Body of pancreas (tissue), 4 donors: ENCODE data around the gene DNAH6.

Experiments
- POLR2A ChIP-seq, 3 donors: fragments of 450-650 bp; IDR thresholded peaks; one replicate each; pipeline ENCODE4 v1.6.1; 2016; ENCODE audit warnings: antibody characterized with exemption in 3 of 3, mild to moderate bottlenecking in 2 of 3
- TF ChIP-seq, protein P1 (sequence below), 7 experiments: fragments of 450-650 bp in 4 of 7; fragments of 200-600 bp in 3 of 7; sonication (generic) in 3 of 7; IDR thresholded peaks; one replicate each; pipeline ENCODE4 v1.5.1; 2016 to 2019; ENCODE audit warnings: antibody characterized with exemption in 7 of 7

DNA sequence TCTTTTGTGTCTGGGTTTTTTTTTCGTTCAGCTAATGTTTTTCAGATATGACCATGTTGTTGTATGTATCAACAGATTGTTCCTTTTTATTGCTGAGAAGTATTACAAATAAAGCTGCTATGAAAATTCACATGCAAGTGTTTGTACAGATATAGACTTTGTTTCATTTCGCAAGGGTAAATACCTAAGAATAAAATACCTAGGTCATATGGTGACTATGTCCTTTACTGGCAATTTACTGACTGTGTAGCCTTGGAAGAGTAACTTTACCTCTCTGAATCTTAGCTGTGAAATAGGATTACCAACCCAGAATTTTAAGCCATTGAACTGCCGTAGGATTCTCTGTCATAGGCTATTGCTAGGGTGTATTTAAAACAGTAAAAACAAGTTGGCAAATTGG lies 19.0 kb upstream of the DNAH6 start:
- TF ChIP-seq, protein P1, sequence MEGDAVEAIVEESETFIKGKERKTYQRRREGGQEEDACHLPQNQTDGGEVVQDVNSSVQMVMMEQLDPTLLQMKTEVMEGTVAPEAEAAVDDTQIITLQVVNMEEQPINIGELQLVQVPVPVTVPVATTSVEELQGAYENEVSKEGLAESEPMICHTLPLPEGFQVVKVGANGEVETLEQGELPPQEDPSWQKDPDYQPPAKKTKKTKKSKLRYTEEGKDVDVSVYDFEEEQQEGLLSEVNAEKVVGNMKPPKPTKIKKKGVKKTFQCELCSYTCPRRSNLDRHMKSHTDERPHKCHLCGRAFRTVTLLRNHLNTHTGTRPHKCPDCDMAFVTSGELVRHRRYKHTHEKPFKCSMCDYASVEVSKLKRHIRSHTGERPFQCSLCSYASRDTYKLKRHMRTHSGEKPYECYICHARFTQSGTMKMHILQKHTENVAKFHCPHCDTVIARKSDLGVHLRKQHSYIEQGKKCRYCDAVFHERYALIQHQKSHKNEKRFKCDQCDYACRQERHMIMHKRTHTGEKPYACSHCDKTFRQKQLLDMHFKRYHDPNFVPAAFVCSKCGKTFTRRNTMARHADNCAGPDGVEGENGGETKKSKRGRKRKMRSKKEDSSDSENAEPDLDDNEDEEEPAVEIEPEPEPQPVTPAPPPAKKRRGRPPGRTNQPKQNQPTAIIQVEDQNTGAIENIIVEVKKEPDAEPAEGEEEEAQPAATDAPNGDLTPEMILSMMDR (IDR thresholded peaks at IDR 0.05): no peak
- TF ChIP-seq POLR2A (IDR thresholded peaks at IDR 0.05): no peak
